Left ventricle myocardium inferior (tissue), 1 donor: ENCODE measurements around the gene PGBD2. TPM values are rescaled to one million over a fixed set of nuclear protein-coding genes. Genes with fewer than 3 reads are reported as not detected.

ENCODE experiments used
- total RNA-seq: library from RNA; stranded (reverse); fragmentation: NEBNext Ultra II Directional; extraction: Animal tissue kit (Norgen Biotek cat#: 25700); gene quantifications from one replicate; pipeline ENCODE4 v1.2.1, GENCODE V29; 2021
- donor health status: DM: no; HTN: yes; CAD: no; lungs with severe emphysema.

The PGBD2 gene
- total RNA-seq, 1 donor from 2014 or later: 3.9 TPM

Other genes starting within 250 kb of the PGBD2 start
- not detected for gene OR14I1, start 203.5 kb upstream of the PGBD2 start, total RNA-seq
- not detected for gene LYPD8, start 150.5 kb upstream of the PGBD2 start, total RNA-seq
- gene SH3BP5L, start 80.3 kb upstream of the PGBD2 start, total RNA-seq: 18.0 TPM
- gene ZNF672, start 68.0 kb upstream of the PGBD2 start, total RNA-seq: 43.1 TPM
- 23.0 TPM for gene ZNF692, start 47.1 kb upstream of the PGBD2 start, total RNA-seq